SK-N-MC (cell line): ENCODE measurements around the gene XAF1.

Experiments
- DNase-seq: peaks from one replicate; pipeline ENCODE4 v3.0.0-alpha.2; 2011; ENCODE audit warnings: low read depth, low spot score
- H3K27ac ChIP-seq: fragments of 200-600 bp; sonication (generic); 2 replicates; pipeline ENCODE4 v1.5.1; 2016; ENCODE audit warnings: mixed run types
- H3K36me3 ChIP-seq: fragments of 200-600 bp; sonication (generic); 2 replicates; pipeline ENCODE4 v1.6.1; 2017; ENCODE audit warnings: antibody characterized with exemption, low read length, mixed read lengths; ENCODE audit not compliant: insufficient read depth
- H3K4me3 ChIP-seq: fragments of 200-600 bp; sonication (generic); 2 replicates; pipeline ENCODE4 v1.5.1; 2016
- H3K9ac ChIP-seq: fragments of 200-600 bp; sonication (generic); 2 replicates; pipeline ENCODE4 v1.8.0; 2017; ENCODE audit warnings: mixed run types, mixed read lengths; ENCODE audit not compliant: insufficient read length
- H3K9me3 ChIP-seq: fragments of 200-600 bp; sonication (generic); 2 replicates; pipeline ENCODE4 v1.6.1; 2017; ENCODE audit warnings: low read depth, mild to moderate bottlenecking, antibody characterized with exemption, low read length, moderate library complexity, mixed read lengths
- EZH2 ChIP-seq: fragments of 200-600 bp; sonication (generic); IDR thresholded peaks from one replicate; pipeline ENCODE4 v1.6.1; 2017; ENCODE audit warnings: antibody characterized with exemption
- FOXP2 ChIP-seq: optimal IDR thresholded peaks from 2 replicates; pipeline ENCODE3; 2011; ENCODE audit warnings: mild to moderate bottlenecking, moderate library complexity; ENCODE audit not compliant: insufficient read depth; ENCODE audit errors: extremely low read length, control extremely low read depth
- POLR2AphosphoS5 ChIP-seq: IDR thresholded peaks from 2 replicates; pipeline ENCODE4 v1.6.1; 2012; ENCODE audit warnings: mild to moderate bottlenecking, low read depth, low read length, borderline replicate concordance

Gene XAF1

DNA sequence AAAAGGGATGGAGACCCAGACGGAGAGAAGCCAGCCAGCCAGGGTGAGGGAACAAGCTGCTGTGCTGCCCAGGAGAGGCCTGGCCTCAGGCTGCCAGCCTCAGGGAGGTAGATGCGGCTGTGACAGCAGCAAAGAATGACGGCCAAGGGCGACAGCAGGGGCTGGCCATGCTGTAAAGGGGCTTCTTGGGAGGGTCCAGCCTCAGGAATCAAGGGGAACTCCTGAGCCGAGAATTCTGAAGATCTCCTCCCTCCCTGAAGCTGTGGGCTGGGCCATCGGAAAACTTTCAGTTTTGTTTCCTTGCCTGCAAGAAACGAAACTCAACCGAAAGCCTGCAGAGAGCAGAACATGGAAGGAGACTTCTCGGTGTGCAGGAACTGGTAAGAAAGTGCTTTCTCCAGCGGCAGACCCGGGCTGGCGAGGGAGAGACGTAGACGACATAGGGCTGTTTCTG, at the start of gene XAF1:
TSS of gene XAF1 (plus strand) at position 316 of the 454 bp plus-strand sequence. CDS start at position 349, 33 bp downstream.
- Histone ChIP-seq H3K9me3 (no peaks in the 10 kb centered on the region), H3K4me3 (no peak within 1 kb of the TSS), H3K27ac (no peak within 1 kb of the TSS), H3K36me3 (no peaks in the 10 kb centered on the region), H3K9ac (no peak within 1 kb of the TSS)
- TF ChIP-seq FOXP2 (no peak), EZH2 (no peak), POLR2AphosphoS5 (no peak)
- DNase-seq: no peak

- no peaks in the 10 kb centered on the region for H3K9me3 ChIP-seq
- DNase-seq: no peak
- TF ChIP-seq EZH2 (no peak), POLR2AphosphoS5 (no peak), FOXP2 (no peak)
- H3K4me3 ChIP-seq: no peak overlapping the region
- no peak overlapping the region for H3K9ac ChIP-seq
- H3K27ac ChIP-seq: no peak overlapping the region
- H3K36me3 ChIP-seq: no peaks in the 10 kb centered on the region
These were observed 49.3 kb upstream of the XAF1 start for GRCh38 chr17:6706499-6706898.

DNA sequence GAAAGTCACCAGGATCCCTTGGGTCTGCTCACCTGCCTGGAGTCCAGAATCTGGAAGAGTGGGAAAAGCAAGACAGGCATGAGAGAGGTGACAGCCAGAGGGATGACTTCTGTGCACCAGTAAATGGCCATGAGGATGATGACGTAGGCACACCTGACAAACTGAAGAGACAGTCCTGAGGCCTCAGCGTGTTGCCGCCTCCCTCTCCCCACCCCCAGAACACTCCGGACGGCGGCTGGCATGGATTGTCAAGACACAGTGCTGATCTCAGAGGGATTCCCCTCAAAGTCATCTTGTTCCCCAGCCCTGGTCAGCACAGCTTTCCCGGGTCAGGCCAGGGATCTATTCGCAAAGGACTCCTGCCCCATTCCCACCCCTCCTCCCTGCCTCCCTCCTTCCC, 48.9 kb upstream of the XAF1 start:
- H3K9me3 ChIP-seq: no peaks in the 10 kb centered on the region
- H3K4me3 ChIP-seq: no peak overlapping the region
- DNase-seq: no peak
- TF ChIP-seq EZH2 (no peak), FOXP2 (no peak), POLR2AphosphoS5 (no peak)
- no peak overlapping the region for H3K27ac ChIP-seq
- H3K9ac ChIP-seq: no peak overlapping the region
- no peaks in the 10 kb centered on the region for H3K36me3 ChIP-seq

GRCh38 chr17:6708357-6708961, 47.4 kb upstream of the XAF1 start:
- no peaks in the 10 kb centered on the region for H3K36me3 ChIP-seq
- TF ChIP-seq POLR2AphosphoS5: no peak
- no peak for TF ChIP-seq EZH2
- TF ChIP-seq FOXP2: no peak
- no peak overlapping the region for H3K27ac ChIP-seq
- DNase-seq: no peak
- H3K4me3 ChIP-seq: no peak overlapping the region
- H3K9ac ChIP-seq: no peak overlapping the region
- no peaks in the 10 kb centered on the region for H3K9me3 ChIP-seq

DNA sequence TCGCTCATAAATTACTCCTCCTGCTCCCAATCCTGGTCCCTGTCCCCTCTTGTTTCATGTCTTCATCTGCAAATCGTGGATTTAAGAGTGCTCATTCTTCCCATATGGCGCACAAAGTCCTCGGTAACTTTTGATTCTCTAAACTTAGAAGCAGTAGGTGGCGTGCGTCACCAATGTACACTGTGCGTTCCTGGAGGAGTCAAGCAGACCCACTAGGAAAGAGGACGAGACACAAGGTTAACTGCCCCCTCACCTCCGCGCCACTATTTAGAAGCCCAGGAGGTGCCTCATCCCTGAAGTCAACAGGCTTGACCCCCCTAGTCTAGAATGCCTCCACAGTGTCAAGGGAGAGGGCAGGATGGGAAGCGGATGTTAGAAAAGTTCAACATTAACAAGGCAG, 45.5 kb upstream of the XAF1 start:
- TF ChIP-seq FOXP2: no peak
- no peak for TF ChIP-seq EZH2
- TF ChIP-seq POLR2AphosphoS5: no peak

DNA sequence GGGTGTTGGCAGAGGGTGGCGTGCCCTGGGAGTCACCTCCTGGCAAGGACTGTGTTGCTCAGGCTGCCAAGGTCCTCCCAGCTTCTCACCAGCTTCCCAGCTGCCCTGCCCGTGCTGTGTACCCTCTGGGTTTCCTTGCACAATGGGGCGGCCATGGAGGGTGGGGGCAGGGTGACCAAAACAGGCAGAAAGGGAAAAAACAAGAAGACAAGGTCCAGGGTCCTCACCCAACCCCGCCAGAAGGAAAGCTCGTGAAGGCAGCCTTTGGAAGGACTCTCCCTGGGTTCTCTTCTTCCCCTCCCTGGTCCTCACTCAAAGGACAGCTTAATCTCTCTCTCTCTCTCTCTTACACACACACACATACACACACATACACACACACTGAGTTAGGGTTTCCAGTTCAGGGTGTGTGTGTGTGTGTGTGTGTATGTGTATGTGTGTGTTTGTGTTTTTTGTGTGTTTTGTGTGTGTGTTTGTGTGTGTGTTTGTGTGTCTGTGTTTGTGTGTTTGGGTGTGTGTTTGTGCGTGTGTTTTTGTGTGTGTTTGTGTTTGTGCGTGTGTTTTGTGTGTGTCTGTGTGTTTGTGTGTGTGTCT, 44.7 kb upstream of the XAF1 start:
- H3K4me3 ChIP-seq: no peak overlapping the region
- no peak for DNase-seq
- no peaks in the 10 kb centered on the region for H3K9me3 ChIP-seq
- H3K9ac ChIP-seq: no peak overlapping the region
- TF ChIP-seq POLR2AphosphoS5 (no peak), FOXP2 (no peak), EZH2 (no peak)
- H3K36me3 ChIP-seq: no peaks in the 10 kb centered on the region
- no peak overlapping the region for H3K27ac ChIP-seq

More for the DNA sequence above, 45.5 kb upstream of the XAF1 start:
- Histone ChIP-seq H3K4me3 (no peak overlapping the region), H3K9ac (no peak overlapping the region), H3K27ac (no peak overlapping the region), H3K9me3 (no peaks in the 10 kb centered on the region), H3K36me3 (no peaks in the 10 kb centered on the region)
- DNase-seq: no peak

- Histone ChIP-seq H3K36me3 (no peaks in the 10 kb centered on the region), H3K9me3 (no peaks in the 10 kb centered on the region), H3K4me3 (no peak overlapping the region), H3K9ac (no peak overlapping the region), H3K27ac (no peak overlapping the region)
- TF ChIP-seq EZH2: no peak
- no peak for TF ChIP-seq POLR2AphosphoS5
- TF ChIP-seq FOXP2: no peak
- DNase-seq: no peak
These were observed 44.2 kb upstream of the XAF1 start for GRCh38 chr17:6711681-6712057.

- H3K36me3 ChIP-seq: no peaks in the 10 kb centered on the region
- H3K9ac ChIP-seq: no peak overlapping the region
- TF ChIP-seq EZH2: no peak
- no peak for TF ChIP-seq POLR2AphosphoS5
- TF ChIP-seq FOXP2: no peak
- H3K27ac ChIP-seq: no peak overlapping the region
- no peaks in the 10 kb centered on the region for H3K9me3 ChIP-seq
- no peak for DNase-seq
- H3K4me3 ChIP-seq: no peak overlapping the region
These were observed 43.6 kb upstream of the XAF1 start for GRCh38 chr17:6712058-6712853.
